DOHH2 (cell line): ENCODE results near the gene IQCB1.

Experiments used
- H3F3A ChIP-seq: fragments of 200-600 bp; sonication (generic), shearing (Covaris generic); 2 replicates; pipeline ENCODE4 v1.6.0; 2016; ENCODE audit warnings: antibody characterized with exemption, mild to moderate bottlenecking; ENCODE audit not compliant: control insufficient read depth, insufficient read depth
- H3K27ac ChIP-seq: fragments of 200-600 bp; sonication (generic); 2 replicates; pipeline ENCODE4 v1.5.1; 2014; ENCODE audit warnings: low read depth, mild to moderate bottlenecking, low read length, moderate library complexity
- H3K27me3 ChIP-seq: fragments of 200-600 bp; sonication (generic); 2 replicates; pipeline ENCODE4 v1.6.1; 2014; ENCODE audit warnings: mild to moderate bottlenecking, low read length, mixed read lengths; ENCODE audit not compliant: control insufficient read depth
- H3K36me3 ChIP-seq: fragments of 200-600 bp; sonication (generic); 2 replicates; pipeline ENCODE4 v1.6.1; 2014; ENCODE audit warnings: mild to moderate bottlenecking, low read length, moderate library complexity, mixed read lengths; ENCODE audit not compliant: control insufficient read depth
- H3K4me1 ChIP-seq: fragments of 200-600 bp; sonication (generic); 2 replicates; pipeline ENCODE4 v1.6.1; 2014; ENCODE audit warnings: mild to moderate bottlenecking, low read length, mixed read lengths; ENCODE audit not compliant: control insufficient read depth
- H3K4me2 ChIP-seq: fragments of 200-600 bp; sonication (generic); 2 replicates; pipeline ENCODE4 v1.6.0; 2014; ENCODE audit warnings: mild to moderate bottlenecking, low read length, moderate library complexity
- H3K4me3 ChIP-seq: fragments of 200-600 bp; sonication (generic); 2 replicates; pipeline ENCODE4 v1.5.1; 2014; ENCODE audit warnings: mild to moderate bottlenecking, low read length, mixed read lengths
- H3K79me2 ChIP-seq: fragments of 200-600 bp; sonication (generic); 2 replicates; pipeline ENCODE4 v1.6.1; 2014; ENCODE audit warnings: mild to moderate bottlenecking, low read length, mixed read lengths; ENCODE audit not compliant: control insufficient read depth
- H3K9me2 ChIP-seq: fragments of 200-600 bp; sonication (generic); replicated peaks from 2 replicates; pipeline ENCODE4 v1.6.1; 2014; ENCODE audit warnings: mild to moderate bottlenecking, low read length, mixed read lengths; ENCODE audit not compliant: control insufficient read depth
- H3K9me3 ChIP-seq: fragments of 200-600 bp; sonication (generic); 2 replicates; pipeline ENCODE4 v1.6.1; 2014; ENCODE audit warnings: antibody characterized with exemption, low read length, mixed read lengths; ENCODE audit not compliant: control insufficient read depth, insufficient read depth
- H4K20me1 ChIP-seq: fragments of 200-600 bp; sonication (generic); 2 replicates; pipeline ENCODE4 v1.6.0; 2014; ENCODE audit warnings: low read depth, mild to moderate bottlenecking, antibody characterized with exemption, low read length, moderate library complexity; ENCODE audit not compliant: control insufficient read depth, insufficient read depth
- EZH2phosphoT487 ChIP-seq: fragments of 200-600 bp; sonication (generic); IDR thresholded peaks from 2 replicates; pipeline ENCODE4 v1.6.1; 2017; ENCODE audit warnings: borderline replicate concordance, mild to moderate bottlenecking, antibody characterized with exemption, low read length, moderate library complexity, mixed read lengths
- TF ChIP-seq, protein P1 (sequence below): fragments of 200-600 bp; sonication (generic); IDR thresholded peaks from one replicate; pipeline ENCODE4 v1.5.1; 2014; ENCODE audit warnings: antibody characterized with exemption, mild to moderate bottlenecking, low read depth, low read length; ENCODE audit not compliant: poor library complexity, severe bottlenecking

IQCB1 gene, protein sequence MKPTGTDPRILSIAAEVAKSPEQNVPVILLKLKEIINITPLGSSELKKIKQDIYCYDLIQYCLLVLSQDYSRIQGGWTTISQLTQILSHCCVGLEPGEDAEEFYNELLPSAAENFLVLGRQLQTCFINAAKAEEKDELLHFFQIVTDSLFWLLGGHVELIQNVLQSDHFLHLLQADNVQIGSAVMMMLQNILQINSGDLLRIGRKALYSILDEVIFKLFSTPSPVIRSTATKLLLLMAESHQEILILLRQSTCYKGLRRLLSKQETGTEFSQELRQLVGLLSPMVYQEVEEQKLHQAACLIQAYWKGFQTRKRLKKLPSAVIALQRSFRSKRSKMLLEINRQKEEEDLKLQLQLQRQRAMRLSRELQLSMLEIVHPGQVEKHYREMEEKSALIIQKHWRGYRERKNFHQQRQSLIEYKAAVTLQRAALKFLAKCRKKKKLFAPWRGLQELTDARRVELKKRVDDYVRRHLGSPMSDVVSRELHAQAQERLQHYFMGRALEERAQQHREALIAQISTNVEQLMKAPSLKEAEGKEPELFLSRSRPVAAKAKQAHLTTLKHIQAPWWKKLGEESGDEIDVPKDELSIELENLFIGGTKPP

DNA sequence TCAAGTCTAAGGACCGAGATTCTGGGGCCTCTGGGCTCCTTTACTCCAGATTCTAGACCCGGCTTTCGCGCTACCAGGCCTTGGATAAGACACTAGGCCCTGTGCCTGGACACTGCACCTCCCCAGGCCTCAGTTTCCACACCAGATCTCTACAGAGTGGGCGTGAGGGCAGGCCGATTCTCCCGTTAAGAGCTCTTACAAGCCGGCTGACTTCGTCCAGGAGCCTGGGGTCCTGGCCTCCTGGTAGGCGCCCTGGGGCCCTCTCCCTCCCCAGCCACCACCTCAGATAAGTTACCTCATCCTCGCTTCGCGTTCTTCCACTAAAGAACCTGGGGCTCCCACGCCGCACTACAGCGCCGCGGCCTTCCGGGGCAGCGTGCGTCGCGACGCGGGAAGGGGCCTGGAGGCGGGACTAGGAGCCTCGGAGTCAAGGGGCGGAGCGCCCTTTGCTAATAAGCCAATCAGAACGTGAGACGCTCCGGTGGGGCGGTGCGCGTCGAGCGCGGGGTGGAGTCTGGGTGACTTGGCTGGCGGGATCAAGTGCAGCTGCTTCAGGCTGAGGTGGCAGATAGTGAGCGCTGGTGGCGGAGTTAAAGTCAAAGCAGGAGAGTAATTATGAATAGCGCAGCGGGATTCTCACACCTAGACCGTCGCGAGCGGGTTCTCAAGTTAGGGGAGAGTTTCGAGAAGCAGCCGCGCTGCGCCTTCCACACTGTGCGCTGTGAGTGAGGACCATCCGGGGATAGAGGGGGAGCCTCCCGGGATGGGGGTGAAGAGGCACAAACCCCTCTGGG, at the start of gene IQCB1, which contains the start of gene EAF2:
IQCB1 (minus strand) TSS at position 390 of the 794 bp plus-strand sequence. CDS start 6,100 bp downstream, outside the sequence.
EAF2 (plus strand) TSS at position 539 of the 794 bp plus-strand sequence; CDS start at position 616, 77 bp downstream.
- Histone ChIP-seq H3K79me2 (peaks cover 96% of the 10 kb centered on the region), H3K4me2 (peak within 1 kb of the TSS; percentile 95), H3K36me3 (peaks cover 90% of the 10 kb centered on the region), H3K9me3 (no peaks in the 10 kb centered on the region), H3K27me3 (no peaks in the 10 kb centered on the region), H3F3A (no peaks in the 10 kb centered on the region), H3K27ac (peak within 1 kb of the TSS; percentile 81), H4K20me1 (no peaks in the 10 kb centered on the region), H3K9me2 (no peaks in the 10 kb centered on the region), H3K4me1 (peaks cover 60% of the 10 kb centered on the region), H3K4me3 (peak within 1 kb of the TSS; percentile 80)
- TF ChIP-seq, protein P1, sequence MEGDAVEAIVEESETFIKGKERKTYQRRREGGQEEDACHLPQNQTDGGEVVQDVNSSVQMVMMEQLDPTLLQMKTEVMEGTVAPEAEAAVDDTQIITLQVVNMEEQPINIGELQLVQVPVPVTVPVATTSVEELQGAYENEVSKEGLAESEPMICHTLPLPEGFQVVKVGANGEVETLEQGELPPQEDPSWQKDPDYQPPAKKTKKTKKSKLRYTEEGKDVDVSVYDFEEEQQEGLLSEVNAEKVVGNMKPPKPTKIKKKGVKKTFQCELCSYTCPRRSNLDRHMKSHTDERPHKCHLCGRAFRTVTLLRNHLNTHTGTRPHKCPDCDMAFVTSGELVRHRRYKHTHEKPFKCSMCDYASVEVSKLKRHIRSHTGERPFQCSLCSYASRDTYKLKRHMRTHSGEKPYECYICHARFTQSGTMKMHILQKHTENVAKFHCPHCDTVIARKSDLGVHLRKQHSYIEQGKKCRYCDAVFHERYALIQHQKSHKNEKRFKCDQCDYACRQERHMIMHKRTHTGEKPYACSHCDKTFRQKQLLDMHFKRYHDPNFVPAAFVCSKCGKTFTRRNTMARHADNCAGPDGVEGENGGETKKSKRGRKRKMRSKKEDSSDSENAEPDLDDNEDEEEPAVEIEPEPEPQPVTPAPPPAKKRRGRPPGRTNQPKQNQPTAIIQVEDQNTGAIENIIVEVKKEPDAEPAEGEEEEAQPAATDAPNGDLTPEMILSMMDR = peak; percentile 18
- TF ChIP-seq EZH2phosphoT487 = no peak

DNA sequence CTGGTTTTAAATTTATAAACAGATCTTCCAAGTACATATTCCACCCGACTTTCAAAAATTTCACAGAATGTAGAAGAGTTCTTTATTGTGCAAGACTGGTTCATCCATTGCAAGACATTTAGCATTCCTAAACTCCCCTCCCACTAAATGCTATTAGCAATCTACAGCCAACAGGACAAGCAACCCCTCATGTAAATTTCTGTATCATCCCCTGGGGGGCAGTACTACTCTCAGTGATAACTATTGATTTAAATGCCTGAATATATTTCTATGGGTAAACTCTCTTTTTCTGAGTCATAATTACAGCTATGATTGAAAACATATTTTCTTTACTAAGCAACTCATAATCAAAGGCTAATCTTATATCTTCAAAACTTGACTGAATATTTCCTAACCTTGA, 48.6 kb upstream of the IQCB1 start:
- no peak overlapping the region for H3K27ac ChIP-seq
- no peaks in the 10 kb centered on the region for H4K20me1 ChIP-seq
- H3K9me3 ChIP-seq = no peaks in the 10 kb centered on the region
- H3K4me2 ChIP-seq = no peak overlapping the region
- peaks cover 31% of the 10 kb centered on the region for H3K79me2 ChIP-seq
- peaks cover 13% of the 10 kb centered on the region for H3K4me1 ChIP-seq
- no peaks in the 10 kb centered on the region for H3K9me2 ChIP-seq
- no peak overlapping the region for H3K4me3 ChIP-seq
- H3F3A ChIP-seq = peaks cover 16% of the 10 kb centered on the region
- peaks cover 68% of the 10 kb centered on the region for H3K36me3 ChIP-seq
- no peaks in the 10 kb centered on the region for H3K27me3 ChIP-seq
- TF ChIP-seq, protein P1 = peak; percentile 58
- TF ChIP-seq EZH2phosphoT487 = no peak

DNA sequence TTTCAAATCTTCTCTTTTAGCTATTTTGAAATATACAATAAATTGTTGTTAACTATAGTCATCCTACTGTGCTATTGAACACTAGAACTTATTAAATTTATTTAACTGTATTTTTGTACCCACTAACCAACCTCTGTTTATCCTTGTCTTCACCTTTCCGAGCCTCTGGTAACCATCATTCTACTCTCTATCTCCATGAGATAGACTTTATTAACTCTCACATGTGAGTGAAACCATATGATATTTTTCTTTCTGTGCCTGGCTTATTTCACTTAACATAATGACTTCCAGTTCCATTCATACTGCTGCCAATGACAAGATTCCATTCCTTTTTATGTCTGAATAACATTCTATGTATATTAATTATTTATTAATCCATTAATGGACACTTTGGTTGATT, 43.6 kb upstream of the IQCB1 start:
- H3K79me2 ChIP-seq = peaks cover 35% of the 10 kb centered on the region
- H3K4me2 ChIP-seq = no peak overlapping the region
- H3K9me2 ChIP-seq = no peaks in the 10 kb centered on the region
- no peak overlapping the region for H3K27ac ChIP-seq
- no peaks in the 10 kb centered on the region for H3K9me3 ChIP-seq
- H3F3A ChIP-seq = peaks cover 19% of the 10 kb centered on the region
- no peaks in the 10 kb centered on the region for H3K27me3 ChIP-seq
- TF ChIP-seq, protein P1 = no peak
- no peak for TF ChIP-seq EZH2phosphoT487
- H4K20me1 ChIP-seq = no peaks in the 10 kb centered on the region
- H3K36me3 ChIP-seq = peaks cover 72% of the 10 kb centered on the region
- H3K4me1 ChIP-seq = no peaks in the 10 kb centered on the region
- H3K4me3 ChIP-seq = no peak overlapping the region
